Activated CD4-positive, alpha-beta T cell treated with anti-CD3 and anti-CD28 coated beads, Interleukin-2, amount 50 U/mL, for 16 hours (primary cell): ENCODE measurements around the gene RBBP4.

ENCODE experiments used
- DNase-seq: peaks from one replicate; pipeline ENCODE4 v3.0.0-alpha.2; 2020

RBBP4 gene

DNA sequence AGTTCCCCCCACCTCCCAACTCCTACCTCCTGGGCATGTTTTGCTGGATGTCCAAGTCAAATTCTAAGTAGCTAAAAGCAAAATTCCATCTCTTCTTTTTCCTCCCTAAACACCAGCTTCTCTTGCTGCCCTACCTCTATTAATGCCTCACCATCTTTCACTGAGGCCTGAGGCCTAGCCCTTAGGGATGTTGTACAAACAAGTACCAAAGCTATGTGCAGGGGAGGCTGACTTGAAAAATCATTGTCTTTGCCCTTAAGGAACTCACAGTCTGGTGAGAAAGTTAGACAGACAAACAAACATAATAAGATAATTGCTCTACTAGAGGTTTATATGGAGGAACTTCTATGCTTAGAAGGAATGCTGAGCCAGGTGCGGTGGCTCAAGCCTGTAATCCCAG lies 76.9 kb downstream of the RBBP4 start:
- DNase-seq: no peak

DNA sequence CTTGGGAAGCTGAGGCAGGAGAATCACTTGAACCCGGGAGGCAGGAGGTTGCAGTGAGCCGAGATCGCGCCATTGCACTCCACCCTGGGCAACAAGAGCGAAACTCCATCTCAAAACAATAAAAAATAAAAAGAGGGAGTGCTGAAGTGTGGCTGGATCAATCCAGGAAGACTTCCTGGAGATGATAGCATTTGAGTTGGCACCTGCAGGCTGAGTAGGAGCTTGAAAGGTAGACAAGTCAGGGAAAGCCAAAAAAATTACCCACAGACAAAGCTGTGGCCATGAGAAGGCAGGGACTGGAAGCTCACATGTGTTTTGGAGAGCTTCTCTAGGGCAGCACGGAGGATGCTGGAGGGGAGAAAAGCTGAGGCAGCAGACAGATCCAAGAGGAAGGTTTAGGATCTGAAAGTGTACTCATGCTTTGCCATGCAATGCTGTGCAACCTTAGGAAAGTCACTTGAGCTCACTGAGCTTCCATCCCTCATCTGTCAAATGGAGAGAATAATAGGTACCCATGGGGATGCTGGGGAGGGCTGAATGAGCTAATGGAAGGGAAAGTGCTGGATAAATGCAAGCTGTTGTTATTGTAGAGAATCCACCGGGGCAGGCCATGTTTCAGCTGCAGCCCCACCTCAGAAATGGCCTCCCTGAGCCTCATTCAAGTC lies 77.5 kb downstream of the RBBP4 start:
- no peak for DNase-seq

DNA sequence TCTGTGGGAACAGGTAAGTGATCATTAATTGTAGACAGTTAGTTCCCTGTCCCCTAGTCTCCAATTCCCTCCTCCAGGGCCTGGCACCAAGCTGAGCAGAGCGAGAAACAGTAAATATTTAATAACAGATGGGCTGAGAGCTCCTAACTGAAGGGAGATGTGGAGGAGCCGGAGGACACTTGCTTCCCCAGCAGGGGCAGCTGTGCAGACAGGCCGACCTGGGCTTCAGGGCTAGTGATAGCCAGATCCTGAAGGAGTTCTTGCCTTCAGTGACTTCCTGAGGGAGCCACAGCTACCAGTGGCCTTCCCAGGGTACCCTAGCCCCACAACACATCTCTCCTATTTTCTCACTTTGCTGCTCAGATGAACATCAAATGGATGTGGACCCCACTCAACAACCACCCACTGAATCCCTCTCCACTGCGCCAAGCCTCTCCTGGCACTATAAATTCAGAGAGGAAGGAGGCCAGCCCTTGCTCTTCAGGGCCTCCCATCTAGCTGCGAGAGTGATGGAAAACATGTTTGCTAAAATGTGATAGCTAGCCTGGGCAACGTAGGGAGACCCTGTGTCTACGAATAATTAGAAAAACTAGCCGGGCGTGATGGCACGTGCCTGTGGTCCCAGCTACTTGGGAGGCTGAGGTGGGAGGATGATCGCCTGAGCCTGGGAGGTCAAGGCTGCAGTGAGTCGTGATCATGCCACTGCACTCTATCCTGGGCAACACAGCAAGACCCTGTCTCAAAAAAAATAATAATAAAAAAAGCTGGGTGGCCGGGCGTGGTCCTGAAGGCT lies 78.4 kb downstream of the RBBP4 start:
- DNase-seq: no peak

DNA sequence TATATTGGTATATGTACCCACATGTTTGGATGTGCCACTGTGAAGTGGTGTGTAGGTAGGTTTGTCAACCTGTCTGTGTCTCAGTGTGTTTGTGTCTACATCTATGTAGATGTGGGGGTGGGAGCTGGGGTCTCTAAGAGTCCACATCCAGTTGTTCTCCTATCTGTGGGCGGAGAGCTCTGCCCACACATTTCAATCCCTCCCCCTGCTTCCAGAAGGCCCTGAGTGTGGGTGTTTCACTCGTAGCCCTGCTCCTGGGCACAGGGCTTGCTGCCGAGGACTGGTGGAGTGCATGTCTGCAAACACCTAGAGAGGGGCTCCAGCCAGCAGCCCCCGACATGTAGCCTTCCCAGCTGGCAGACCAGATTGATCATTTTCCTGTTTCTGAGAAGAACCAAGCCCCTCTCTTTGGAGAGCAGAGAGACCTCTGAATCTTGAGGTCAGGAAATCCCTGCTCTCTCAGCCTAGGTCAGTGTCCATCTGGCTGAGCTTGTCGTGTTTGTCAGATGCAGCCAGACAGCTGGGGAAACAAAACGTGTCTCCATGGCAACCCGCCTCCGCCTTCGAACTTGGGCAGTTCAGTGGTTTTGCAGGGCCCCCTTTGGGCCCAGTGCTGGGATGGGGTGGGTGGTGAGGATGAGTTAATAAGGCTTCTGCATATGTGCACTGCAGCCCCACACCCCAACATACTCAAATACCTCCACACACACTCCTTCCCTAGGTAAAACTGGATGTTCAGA lies 82.7 kb downstream of the RBBP4 start:
- no peak for DNase-seq
